GM18508 (cell line): ENCODE data around the gene PDCD6IP.
"Not testable (repeated sequence)": the region's sequence is repeated elsewhere in the genome, so short reads cannot be mapped to it uniquely, and the experiment has no call there.

ENCODE experiments used
- ATAC-seq: cut with Tn5 transposase; IDR thresholded peaks from one replicate; pipeline ENCODE4 v1.9.1; 2021; ENCODE audit warnings: moderate number of reproducible peaks; ENCODE audit not compliant: insufficient read depth, unreplicated experiment

PDCD6IP gene

GRCh38 chr3:33792167-33792892 is 6.1 kb upstream of the PDCD6IP start:
- ATAC-seq = no peak

GRCh38 chr3:33795131-33795530 is 3.3 kb upstream of the PDCD6IP start:
- no peak for ATAC-seq

- no peak for ATAC-seq
These were observed 2.4 kb upstream of the PDCD6IP start for GRCh38 chr3:33795856-33796536.

GRCh38 chr3:33798113-33798417 is 365 bp upstream of the PDCD6IP start:
- ATAC-seq = peak; percentile 31

GRCh38 chr3:33799202-33799551 is 747 bp downstream of the PDCD6IP start:
- ATAC-seq = peak; percentile 2

- ATAC-seq = no peak
These were observed 4.8 kb downstream of the PDCD6IP start for GRCh38 chr3:33803252-33803651.

- ATAC-seq = no peak
These were observed 5.6 kb downstream of the PDCD6IP start for GRCh38 chr3:33803894-33804526.

- no peak for ATAC-seq
These were observed 8.8 kb downstream of the PDCD6IP start for GRCh38 chr3:33807191-33807590.

GRCh38 chr3:33808559-33808958 is 10.1 kb downstream of the PDCD6IP start:
- no peak for ATAC-seq

- ATAC-seq = no peak
These were observed 12.1 kb downstream of the PDCD6IP start for GRCh38 chr3:33810545-33810944.

GRCh38 chr3:33821989-33822388 is 23.6 kb downstream of the PDCD6IP start:
- no peak for ATAC-seq

GRCh38 chr3:33823821-33824220 is 25.4 kb downstream of the PDCD6IP start:
- ATAC-seq = no peak

- no peak for ATAC-seq
These were observed 26.7 kb downstream of the PDCD6IP start for GRCh38 chr3:33825111-33825510.

GRCh38 chr3:33826206-33826605 is 27.8 kb downstream of the PDCD6IP start:
- no peak for ATAC-seq

GRCh38 chr3:33826688-33827087 is 28.3 kb downstream of the PDCD6IP start:
- ATAC-seq = no peak

- ATAC-seq = no peak
These were observed 31.3 kb downstream of the PDCD6IP start for GRCh38 chr3:33829720-33830119.

- no peak for ATAC-seq
These were observed 32.6 kb downstream of the PDCD6IP start for GRCh38 chr3:33831053-33831452.

GRCh38 chr3:33833408-33834095 is 35.1 kb downstream of the PDCD6IP start:
- no peak for ATAC-seq

GRCh38 chr3:33834096-33834453 is 35.6 kb downstream of the PDCD6IP start:
- no peak for ATAC-seq

GRCh38 chr3:33837182-33837581 is 38.8 kb downstream of the PDCD6IP start:
- not testable (repeated sequence) for ATAC-seq

GRCh38 chr3:33839283-33839682 is 40.9 kb downstream of the PDCD6IP start:
- ATAC-seq = no peak
